ENCODE measurements around the gene UVSSA.
"Not testable (repeated sequence)": the region's sequence is repeated elsewhere in the genome, so short reads cannot be mapped to it uniquely, and the experiment has no call there.

The UVSSA gene

GRCh38 chr4:1382776-1383727, 36.0 kb downstream of the UVSSA start:
- no peak for DNase-seq (ENCODE audit: low read depth)
- H3K4me3 ChIP-seq (ENCODE audit: low read depth, low read length), result no peak overlapping the region
- in situ Hi-C loops (cut with HindIII; ENCODE audit: low sequenced_read_pairs), result no loop called here
- TF ChIP-seq CTCF (IDR thresholded peaks at IDR 0.05; ENCODE audit: low read depth, low read length, missing control alignments), result no peak

DNA sequence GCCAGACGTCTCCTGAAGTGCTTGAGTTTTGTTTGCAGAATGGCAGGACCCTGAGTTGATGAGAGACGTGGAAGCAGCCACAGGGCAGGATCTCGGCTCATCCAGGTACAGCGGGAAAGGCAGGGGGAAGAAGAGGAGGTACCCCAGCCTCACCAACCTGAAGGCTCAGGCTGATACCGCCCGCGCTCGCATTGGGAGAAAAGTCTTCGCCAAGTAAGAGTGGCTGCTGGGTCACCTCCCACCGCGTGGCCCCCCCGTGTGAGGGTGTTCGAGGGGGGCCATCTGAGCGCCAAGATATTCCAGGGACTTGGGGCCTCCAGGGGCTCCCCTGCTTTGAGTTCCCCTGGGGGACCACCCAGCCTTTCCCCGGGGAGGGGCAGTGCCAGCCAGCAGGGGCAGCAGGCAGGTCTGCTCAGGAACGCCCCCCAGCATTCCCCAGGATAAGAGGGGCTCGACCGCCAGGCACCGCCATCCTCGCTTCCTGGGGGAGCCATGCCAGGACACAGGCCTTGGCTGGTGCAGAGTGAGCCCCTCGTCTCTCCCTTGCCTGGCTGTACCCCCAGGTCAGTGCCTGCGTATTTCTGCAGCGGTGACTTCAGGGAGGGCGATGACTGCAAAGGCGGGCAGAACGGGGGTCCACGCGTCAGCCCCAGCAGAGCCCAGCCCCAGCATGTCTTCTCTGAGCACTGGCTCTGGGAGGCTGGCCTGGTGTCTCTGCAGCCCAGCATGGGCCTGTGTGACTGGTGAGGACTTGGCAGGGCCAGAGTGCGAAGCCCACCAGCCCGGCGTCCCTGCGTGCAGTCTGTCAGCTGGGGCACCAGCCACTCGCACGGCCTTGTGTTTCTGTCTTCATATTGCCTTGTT, 37.0 kb downstream of the UVSSA start:
- H3K4me3 ChIP-seq (ENCODE audit: low read depth, low read length), result no peak overlapping the region
- DNase-seq (ENCODE audit: low read depth), result no peak
- no peak for TF ChIP-seq CTCF (IDR thresholded peaks at IDR 0.05; ENCODE audit: low read depth, low read length, missing control alignments)
- in situ Hi-C loops (cut with HindIII; ENCODE audit: low sequenced_read_pairs), result no loop called here

GRCh38 chr4:1384675-1385372, 37.8 kb downstream of the UVSSA start:
- in situ Hi-C loops (cut with HindIII; ENCODE audit: low sequenced_read_pairs), result no loop called here
- TF ChIP-seq CTCF (IDR thresholded peaks at IDR 0.05; ENCODE audit: low read depth, low read length, missing control alignments), result no peak
- no peak overlapping the region for H3K4me3 ChIP-seq (ENCODE audit: low read depth, low read length)
- DNase-seq (ENCODE audit: low read depth), result no peak

- no peak for TF ChIP-seq CTCF (IDR thresholded peaks at IDR 0.05; ENCODE audit: low read depth, low read length, missing control alignments)
- no peak for DNase-seq (ENCODE audit: low read depth)
- in situ Hi-C loops (cut with HindIII; ENCODE audit: low sequenced_read_pairs), result no loop called here
- H3K4me3 ChIP-seq (ENCODE audit: low read depth, low read length), result no peak overlapping the region
Measured at GRCh38 chr4:1385373-1386340, 38.6 kb downstream of the UVSSA start.

DNA sequence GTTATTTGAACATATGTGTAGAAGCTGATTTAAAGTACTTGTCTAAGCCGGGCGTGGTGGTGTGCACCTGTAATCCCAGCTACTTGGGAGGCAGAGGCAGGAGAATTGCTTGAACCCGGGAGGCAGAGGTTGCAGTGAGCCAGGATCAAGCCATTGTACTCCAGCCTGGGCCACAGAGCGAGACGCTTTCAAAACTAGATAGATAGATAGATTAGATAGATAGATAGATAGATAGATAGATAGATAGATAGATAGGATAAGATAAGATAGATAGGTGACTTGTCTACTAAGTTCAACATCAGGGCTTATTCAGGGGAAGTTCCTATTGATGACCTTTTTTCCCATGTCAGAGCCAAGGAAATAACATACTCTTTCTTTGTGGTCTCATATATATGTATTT, 46.4 kb downstream of the UVSSA start:
- H3K4me3 ChIP-seq (ENCODE audit: low read depth, low read length); in situ Hi-C loops (cut with HindIII; ENCODE audit: low sequenced_read_pairs); DNase-seq (ENCODE audit: low read depth): not testable (repeated sequence)

GRCh38 chr4:1393866-1394265, 46.9 kb downstream of the UVSSA start:
- DNase-seq (ENCODE audit: low read depth), result no peak
- in situ Hi-C loops (cut with HindIII; ENCODE audit: low sequenced_read_pairs), result no loop called here

GRCh38 chr4:1394554-1395388, 47.8 kb downstream of the UVSSA start:
- in situ Hi-C loops (cut with HindIII; ENCODE audit: low sequenced_read_pairs); DNase-seq (ENCODE audit: low read depth); H3K4me3 ChIP-seq (ENCODE audit: low read depth, low read length): not testable (repeated sequence)

More at GRCh38 chr4:1393866-1394265, 46.9 kb downstream of the UVSSA start:
- no peak for TF ChIP-seq CTCF (IDR thresholded peaks at IDR 0.05; ENCODE audit: low read depth, low read length, missing control alignments)
- H3K4me3 ChIP-seq (ENCODE audit: low read depth, low read length), result no peak overlapping the region

DNA sequence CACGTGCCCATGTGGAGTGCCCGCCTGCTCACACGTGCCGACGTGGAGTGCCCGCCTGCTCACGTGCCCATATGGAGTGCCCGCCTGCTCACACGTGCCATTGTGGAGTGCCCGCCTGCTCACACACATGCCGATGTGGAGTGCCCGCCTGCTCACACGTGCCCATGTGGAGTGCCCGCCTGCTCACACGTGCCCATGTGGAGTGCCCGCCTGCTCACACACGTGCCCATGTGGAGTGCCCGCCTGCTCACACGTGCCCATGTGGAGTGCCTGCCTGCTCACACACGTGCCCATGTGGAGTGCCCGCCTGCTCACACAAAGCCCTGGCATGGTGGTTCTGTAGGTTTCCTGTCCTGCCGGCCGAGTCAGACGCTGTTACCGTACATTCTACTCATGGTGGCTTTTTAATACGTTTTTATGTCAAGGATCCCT, 48.4 kb downstream of the UVSSA start:
- in situ Hi-C loops (cut with HindIII; ENCODE audit: low sequenced_read_pairs); DNase-seq (ENCODE audit: low read depth); H3K4me3 ChIP-seq (ENCODE audit: low read depth, low read length): not testable (repeated sequence)
